ENCODE measurements around the gene MATN4.

The MATN4 gene

DNA sequence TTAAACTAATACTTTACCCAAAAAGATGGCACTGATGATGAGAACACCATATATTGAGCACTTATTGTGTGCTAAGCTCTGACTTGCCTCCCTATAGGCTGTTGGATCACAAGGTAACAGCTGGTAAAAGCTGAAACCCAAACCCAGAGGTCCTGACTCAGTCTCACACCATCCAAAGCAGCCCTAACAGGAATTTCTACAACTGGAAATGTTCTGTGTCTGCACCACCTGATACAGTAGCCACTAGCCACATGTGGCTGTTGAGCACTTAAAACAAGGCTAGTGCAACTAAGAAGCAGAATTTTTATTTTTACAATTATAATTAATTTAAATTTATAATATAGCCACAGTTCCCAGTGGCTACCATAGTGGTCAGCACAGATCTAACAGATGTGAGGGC, 15.6 kb upstream of the MATN4 start:
- H3K4me2 ChIP-seq, result peak overlapping the region in 7 of 11 experiments; percentile 8 to 91 (median 86); a peak in 9 of 22 replicates
- H3K27ac ChIP-seq, result no peak overlapping the region
- TF ChIP-seq Cebpa-rat (IDR thresholded peaks at IDR 0.05), result no peak
- no peak overlapping the region for H3K9ac ChIP-seq
- H3K4me1 ChIP-seq, result peaks cover 30 to 82% (median 71%) of the 10 kb centered on the region in 10 experiments
- H4K20me1 ChIP-seq, result no peaks in the 10 kb centered on the region
- no peaks in the 10 kb centered on the region for H3K27me3 ChIP-seq
- no peak overlapping the region for H3K4me3 ChIP-seq
- peaks cover 0 to 22% (median 0%) of the 10 kb centered on the region in 11 experiments; a peak in 4 of 22 replicates for H3K36me3 ChIP-seq
- H3K9me3 ChIP-seq (replicated peaks in 1 of 11), result 0 out of 22 replicates have a peak, but pooled peaks cover 0 to 2% (median 0%) of the 10 kb centered on the region in 11 experiments

- no peak for TF ChIP-seq Cebpa-rat (IDR thresholded peaks at IDR 0.05)
- Histone ChIP-seq H3K9me3 (replicated peaks in 1 of 11) (0 out of 22 replicates have a peak, but pooled peaks cover 0 to 2% (median 0%) of the 10 kb centered on the region in 11 experiments), H3K4me1 (peaks cover 38 to 90% (median 78%) of the 10 kb centered on the region in 10 experiments), H3K36me3 (peaks cover 0 to 14% (median 0%) of the 10 kb centered on the region in 11 experiments; a peak in 3 of 22 replicates), H3K27ac (no peak overlapping the region), H3K4me2 (peak overlapping the region; percentile 1 to 91 (median 30); a peak in 10 of 22 replicates), H4K20me1 (no peaks in the 10 kb centered on the region), H3K27me3 (no peaks in the 10 kb centered on the region), H3K9ac (no peak overlapping the region), H3K4me3 (no peak overlapping the region)
Observed at GRCh38 chr20:45322952-45323383, 14.9 kb upstream of the MATN4 start.

- Histone ChIP-seq H4K20me1 (no peaks in the 10 kb centered on the region), H3K4me2 (peak overlapping the region in 10 of 11 experiments; percentile 2 to 54 (median 28); a peak in 13 of 22 replicates), H3K27ac (0 out of 22 replicates have a peak overlapping the region, but pooled peaks of 1 of the 11 experiments have one; percentile 9), H3K9me3 (replicated peaks in 1 of 11) (0 out of 22 replicates have a peak, but pooled peaks cover 0 to 2% (median 0%) of the 10 kb centered on the region in 11 experiments), H3K9ac (no peak overlapping the region), H3K27me3 (no peaks in the 10 kb centered on the region), H3K36me3 (no peaks in the 10 kb centered on the region), H3K4me3 (no peak overlapping the region), H3K4me1 (peaks cover 38 to 86% (median 74%) of the 10 kb centered on the region in 10 experiments)
- TF ChIP-seq Cebpa-rat (IDR thresholded peaks at IDR 0.05), result no peak
Observed at GRCh38 chr20:45320948-45321595, 13.0 kb upstream of the MATN4 start.

DNA sequence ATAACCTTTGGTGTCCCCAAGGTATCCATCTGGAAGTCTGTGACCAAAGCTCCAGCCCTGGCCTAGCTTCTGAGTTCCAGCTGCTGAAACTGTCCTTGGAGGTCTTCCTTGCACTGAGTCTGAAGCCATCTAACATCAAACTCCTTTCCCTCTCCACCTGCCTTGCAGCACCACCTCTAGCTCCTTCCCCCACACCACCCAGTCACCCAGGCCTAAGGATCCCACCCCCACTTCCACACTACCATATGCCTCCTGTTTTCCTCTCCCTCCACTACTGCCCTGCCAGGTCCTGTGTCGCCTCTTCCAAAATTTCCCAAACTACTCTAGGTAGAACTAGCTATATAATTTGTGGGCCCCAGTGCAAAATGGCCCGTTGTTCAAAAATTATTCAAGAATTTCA, 10.8 kb upstream of the MATN4 start:
- H3K36me3 ChIP-seq, result no peaks in the 10 kb centered on the region
- H3K9me3 ChIP-seq (replicated peaks in 1 of 11), result 0 out of 22 replicates have a peak, but pooled peaks cover 0 to 2% (median 0%) of the 10 kb centered on the region in 11 experiments
- no peaks in the 10 kb centered on the region for H4K20me1 ChIP-seq
- no peaks in the 10 kb centered on the region for H3K27me3 ChIP-seq
- peak overlapping the region; percentile 60 to 85 (median 71) for H3K4me2 ChIP-seq
- H3K4me3 ChIP-seq, result no peak overlapping the region
- no peak for TF ChIP-seq Cebpa-rat (IDR thresholded peaks at IDR 0.05)
- no peak overlapping the region for H3K9ac ChIP-seq
- H3K27ac ChIP-seq, result peak overlapping the region in 7 of 11 experiments; percentile 1 to 39 (median 28); a peak in 7 of 22 replicates
- H3K4me1 ChIP-seq, result peaks cover 33 to 74% (median 59%) of the 10 kb centered on the region in 10 experiments

- H3K9ac ChIP-seq, result no peak overlapping the region
Observed at GRCh38 chr20:45318386-45318939, 10.4 kb upstream of the MATN4 start.

DNA sequence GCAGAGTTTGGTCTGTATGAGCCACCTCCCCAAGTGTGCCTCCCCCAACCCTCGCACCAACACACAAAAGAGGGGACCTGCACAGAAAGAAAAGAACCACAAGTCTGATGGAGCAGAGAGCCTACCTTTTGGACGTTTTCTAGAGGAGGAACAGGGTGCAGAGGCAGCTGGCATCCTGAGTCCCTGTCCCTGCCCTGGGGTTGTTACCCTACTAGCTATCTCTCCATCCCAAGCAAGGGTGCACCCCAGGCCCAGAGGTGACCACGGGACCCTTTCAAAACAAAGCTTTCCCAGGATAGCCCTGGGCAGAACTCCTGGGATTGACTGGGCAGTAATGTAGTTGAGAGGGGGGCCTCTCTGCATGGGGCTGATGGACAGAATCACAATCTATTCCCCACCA, 9.7 kb upstream of the MATN4 start:
- 0 out of 22 replicates have a peak, but pooled peaks cover 0 to 2% (median 0%) of the 10 kb centered on the region in 11 experiments for H3K9me3 ChIP-seq (replicated peaks in 1 of 11)
- no peaks in the 10 kb centered on the region for H3K36me3 ChIP-seq
- no peaks in the 10 kb centered on the region for H4K20me1 ChIP-seq
- no peak overlapping the region for H3K9ac ChIP-seq
- H3K4me3 ChIP-seq, result no peak overlapping the region
- no peak for TF ChIP-seq Cebpa-rat (IDR thresholded peaks at IDR 0.05)
- H3K27me3 ChIP-seq, result no peaks in the 10 kb centered on the region
- H3K27ac ChIP-seq, result no peak overlapping the region
- peak overlapping the region in 10 of 11 experiments; percentile 60 to 85 (median 72); a peak in 17 of 22 replicates for H3K4me2 ChIP-seq
- H3K4me1 ChIP-seq, result peaks cover 26 to 74% (median 59%) of the 10 kb centered on the region in 10 experiments

More at GRCh38 chr20:45318386-45318939, 10.4 kb upstream of the MATN4 start:
- peak overlapping the region; percentile 60 to 85 (median 71) for H3K4me2 ChIP-seq
- H3K36me3 ChIP-seq, result no peaks in the 10 kb centered on the region
- H3K27ac ChIP-seq, result peak overlapping the region in 7 of 11 experiments; percentile 1 to 39 (median 28); a peak in 7 of 22 replicates
- TF ChIP-seq Cebpa-rat (IDR thresholded peaks at IDR 0.05), result no peak
- no peaks in the 10 kb centered on the region for H4K20me1 ChIP-seq
- H3K9me3 ChIP-seq (replicated peaks in 1 of 11), result 0 out of 22 replicates have a peak, but pooled peaks cover 0 to 2% (median 0%) of the 10 kb centered on the region in 11 experiments
- no peak overlapping the region for H3K4me3 ChIP-seq
- H3K4me1 ChIP-seq, result peaks cover 29 to 74% (median 59%) of the 10 kb centered on the region in 10 experiments
- no peaks in the 10 kb centered on the region for H3K27me3 ChIP-seq

DNA sequence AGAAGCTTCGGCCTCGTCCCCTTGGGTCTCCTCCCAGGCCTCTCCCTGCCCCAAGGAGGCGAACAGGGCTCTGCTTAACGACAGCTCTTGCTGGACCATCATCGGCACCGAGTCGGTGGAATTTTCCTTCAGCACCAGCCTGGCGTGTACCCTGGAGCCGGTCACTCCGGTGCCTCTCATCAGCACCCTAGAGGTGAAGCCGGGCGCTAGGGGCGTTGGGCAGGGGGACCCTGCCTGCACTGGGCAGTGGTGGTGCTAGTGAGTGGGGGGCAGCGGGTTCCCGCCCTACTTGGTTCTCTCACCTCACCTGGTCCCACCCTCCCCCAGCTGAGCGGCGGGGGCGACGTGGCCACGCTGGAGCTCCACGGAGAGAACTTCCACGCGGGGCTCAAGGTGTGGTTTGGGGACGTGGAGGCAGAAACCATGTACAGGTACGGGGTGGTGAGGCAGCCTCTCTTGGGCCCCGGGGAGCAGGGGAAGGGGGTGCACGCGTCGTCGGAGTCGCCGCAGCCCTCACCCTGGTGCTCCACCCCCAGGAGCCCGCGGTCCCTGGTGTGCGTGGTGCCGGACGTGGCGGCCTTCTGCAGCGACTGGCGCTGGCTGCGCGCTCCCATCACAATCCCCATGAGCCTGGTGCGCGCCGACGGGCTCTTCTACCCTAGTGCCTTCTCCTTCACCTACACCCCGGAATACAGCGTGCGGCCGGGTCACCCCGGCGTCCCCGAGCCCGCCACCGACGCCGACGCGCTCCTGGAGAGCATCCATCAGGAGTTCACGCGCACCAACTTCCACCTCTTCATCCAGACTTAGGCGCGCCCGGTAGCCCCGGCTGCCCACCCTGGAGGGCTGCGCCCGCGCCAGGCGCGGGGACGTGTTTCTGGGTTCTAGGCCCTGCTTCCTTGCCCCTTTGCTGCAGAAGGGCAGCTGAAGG, 8.3 kb upstream of the MATN4 start:
- TF ChIP-seq Cebpa-rat (IDR thresholded peaks at IDR 0.05), result no peak
- no peaks in the 10 kb centered on the region for H3K27me3 ChIP-seq
- peaks cover 22 to 73% (median 55%) of the 10 kb centered on the region in 10 experiments for H3K4me1 ChIP-seq
- H3K36me3 ChIP-seq, result no peaks in the 10 kb centered on the region
- H4K20me1 ChIP-seq, result no peaks in the 10 kb centered on the region
- no peak overlapping the region for H3K4me2 ChIP-seq
- H3K4me3 ChIP-seq, result no peak overlapping the region
- 0 out of 22 replicates have a peak, but pooled peaks cover 0 to under 1% (median 0%) of the 10 kb centered on the region in 11 experiments for H3K9me3 ChIP-seq (replicated peaks in 1 of 11)
- H3K27ac ChIP-seq, result no peak overlapping the region
- H3K9ac ChIP-seq, result no peak overlapping the region

DNA sequence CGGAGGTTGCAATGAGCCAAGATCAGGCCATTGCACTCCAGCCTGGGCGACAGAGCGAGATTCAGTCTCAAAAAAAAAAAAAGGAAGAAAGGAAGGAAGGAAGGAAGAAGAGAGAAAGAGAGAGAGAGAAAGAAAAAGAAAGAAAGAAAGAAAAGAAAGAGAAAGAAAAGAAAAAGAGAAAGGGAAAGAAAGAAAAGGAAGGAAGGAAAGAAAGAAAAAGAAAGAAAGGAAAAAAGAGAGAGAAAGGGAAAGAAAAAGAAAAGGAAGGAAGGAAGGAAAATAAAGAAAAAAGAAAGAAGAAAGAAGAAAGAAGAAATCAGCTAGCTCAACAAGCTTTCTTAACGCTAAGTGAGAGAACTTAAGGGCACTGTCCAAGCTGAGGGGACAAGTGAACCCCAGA, 7.6 kb upstream of the MATN4 start:
- no peak overlapping the region for H3K4me2 ChIP-seq
- no peak overlapping the region for H3K9ac ChIP-seq
- no peak overlapping the region for H3K27ac ChIP-seq
- H3K4me1 ChIP-seq, result peaks cover 15 to 73% (median 54%) of the 10 kb centered on the region in 10 experiments
- H3K27me3 ChIP-seq, result no peaks in the 10 kb centered on the region
- H3K9me3 ChIP-seq (replicated peaks in 1 of 11), result no peaks in the 10 kb centered on the region
- H3K4me3 ChIP-seq, result no peak overlapping the region
- no peaks in the 10 kb centered on the region for H4K20me1 ChIP-seq
- no peak for TF ChIP-seq Cebpa-rat (IDR thresholded peaks at IDR 0.05)
- H3K36me3 ChIP-seq, result no peaks in the 10 kb centered on the region

All from BLaER1 treated with 17β-estradiol and CSF1 and Interleukin-3, amounts not matched to agents 10 nM and 100 nM (cell line).